GM12878 (cell line): Measurements from ENCODE around the gene ASTL. TPM values are rescaled to one million over a fixed set of nuclear protein-coding genes. Genes with fewer than 3 reads are reported as not detected.

ENCODE experiments used
- ATAC-seq: fragments of 200-7000 bp; cut with Tn5 transposase; 3 replicates; pipeline ENCODE4 v1.9.1; 2020; ENCODE audit warnings: mild to moderate bottlenecking, moderate library complexity
- BruUV-seq: library from RNA; stranded (reverse); fragments of 400-500 nt; replicated peaks from 2 replicates; lab custom pipeline; 2021; lab: Mats Ljungman, UMichigan
- CTCF ChIA-PET: fragments of 300-600 bp; sonication (Branson Sonifier 250); formaldehyde crosslinking; extraction: SDS; loops from one replicate; lab custom pipeline; 2021; ENCODE audit warnings: inconsistent platforms; lab: Yijun Ruan, JAX
- POLR2A ChIA-PET: fragments of 350-600 bp; formaldehyde crosslinking; extraction: SDS; loops from one replicate; lab custom pipeline; 2021; ENCODE audit warnings: inconsistent platforms; lab: Charles Lee
- RAD21 ChIA-PET: fragments of 300-600 bp; sonication (Branson Sonifier 250); formaldehyde crosslinking; loops from one replicate; lab custom pipeline; 2023; ENCODE audit warnings: antibody characterized with exemption; ENCODE audit not compliant: unreplicated experiment; lab: Charles Lee
- SMC1A ChIA-PET: fragments of 300-600 bp; sonication (Branson Sonifier 250); formaldehyde crosslinking; loops from one replicate; lab custom pipeline; 2023; ENCODE audit not compliant: unreplicated experiment, uncharacterized antibody; lab: Charles Lee
- DNase-seq: peaks from one replicate; pipeline ENCODE4 v3.0.0-alpha.2; 2011; ENCODE audit warnings: low read depth, low spot score
- FAIRE-seq: peaks from 3 replicates; lab custom pipeline; 2011; peaks lifted over from hg19 to GRCh38; lab: Jason Lieb, UNC
- H2AFZ ChIP-seq: 2 replicates; pipeline ENCODE4 v1.6.0; 2011; ENCODE audit warnings: low read depth, low read length, control low read depth; ENCODE audit not compliant: control insufficient read depth
- H3K27ac ChIP-seq: 2 replicates; pipeline ENCODE4 v1.5.1; 2011; ENCODE audit warnings: control low read depth; ENCODE audit not compliant: control insufficient read depth, insufficient read depth
- H3K27me3 ChIP-seq, 2 experiments: replicated peaks in 1 of 2; 2 replicates each; pipeline versions ENCODE4 v1.6.0 to v1.6.1; 2011; ENCODE audit warnings: low read length in 1 of 2; ENCODE audit not compliant: control insufficient read depth in 2 of 2, insufficient read depth in 2 of 2
- H3K36me3 ChIP-seq, 2 experiments: 2 replicates each; pipeline ENCODE4 v1.5.1; 2011; ENCODE audit warnings: low read length in 1 of 2; ENCODE audit not compliant: control insufficient read depth in 2 of 2, insufficient read depth in 2 of 2
- H3K4me1 ChIP-seq: 2 replicates; pipeline ENCODE4 v1.6.1; 2011; ENCODE audit warnings: mild to moderate bottlenecking, low read length, moderate library complexity, mixed read lengths; ENCODE audit not compliant: control insufficient read depth, insufficient read depth
- H3K4me2 ChIP-seq: 2 replicates; pipeline ENCODE4 v1.6.0; 2011; ENCODE audit warnings: control low read depth; ENCODE audit not compliant: control insufficient read depth, insufficient read depth
- H3K4me3 ChIP-seq: fragments of 200-600 bp; sonication (generic); 2 replicates; pipeline ENCODE4 v1.5.1; 2016
- H3K79me2 ChIP-seq: 2 replicates; pipeline ENCODE4 v1.6.0; 2011; ENCODE audit warnings: low read length; ENCODE audit not compliant: control insufficient read depth, insufficient read depth
- H3K9ac ChIP-seq: 2 replicates; pipeline ENCODE4 v1.8.0; 2011; ENCODE audit warnings: low read length, control low read depth, mixed read lengths; ENCODE audit not compliant: control insufficient read depth, insufficient read depth
- H3K9me3 ChIP-seq: replicated peaks from 3 replicates; pipeline ENCODE4 v1.5.1; 2011; ENCODE audit warnings: mild to moderate bottlenecking, low read length; ENCODE audit not compliant: control insufficient read depth, insufficient read depth
- H4K20me1 ChIP-seq: 2 replicates; pipeline ENCODE4 v1.6.0; 2011; ENCODE audit not compliant: control insufficient read depth, insufficient read depth
- ATF3 ChIP-seq: IDR thresholded peaks from 2 replicates; pipeline ENCODE4 v1.6.1; 2011; ENCODE audit warnings: low read depth, mild to moderate bottlenecking, low read length, moderate library complexity, borderline replicate concordance; ENCODE audit errors: extremely low read depth
- BRCA1 ChIP-seq: IDR thresholded peaks from 2 replicates; pipeline ENCODE4 v1.6.1; 2011; ENCODE audit warnings: low read depth, low read length, improper control_type of control experiment
- CREB1 ChIP-seq: IDR thresholded peaks from 2 replicates; pipeline ENCODE4 v1.6.1; 2012; ENCODE audit warnings: low read depth, mild to moderate bottlenecking, inconsistent platforms
- FOS ChIP-seq: IDR thresholded peaks from 3 replicates; pipeline ENCODE4 v1.6.1; 2011; ENCODE audit warnings: borderline replicate concordance; ENCODE audit not compliant: insufficient read length; ENCODE audit errors: extremely low read depth
- IRF5 ChIP-seq: fragments of 450-650 bp; IDR thresholded peaks from 2 replicates; pipeline ENCODE4 v1.6.1; 2017; ENCODE audit warnings: borderline replicate concordance
- PBX3 ChIP-seq: IDR thresholded peaks from 2 replicates; pipeline ENCODE4 v1.6.1; 2011; ENCODE audit warnings: mild to moderate bottlenecking, low read depth, low read length, moderate library complexity; ENCODE audit not compliant: insufficient replicate concordance
- PKNOX1 ChIP-seq: fragments of 450-650 bp; IDR thresholded peaks from 2 replicates; pipeline ENCODE4 v1.6.1; 2016; ENCODE audit warnings: mild to moderate bottlenecking
- POLR2AphosphoS5 ChIP-seq: IDR thresholded peaks from 2 replicates; pipeline ENCODE4 v1.6.1; 2011; ENCODE audit warnings: mild to moderate bottlenecking, low read length, inconsistent platforms
- SMARCA5 ChIP-seq: fragments of 450-650 bp; IDR thresholded peaks from 2 replicates; pipeline ENCODE4 v1.6.1; 2017; ENCODE audit warnings: mild to moderate bottlenecking
- WGBS: methylation state at CpG from one replicate; pipeline ENCODE4 v1.1.6; 2016; ENCODE audit warnings: low lambda C conversion rate; ENCODE audit not compliant: insufficient replicate concordance, insufficient coverage; ENCODE audit errors: missing lambda C conversion rate; 5-methylcytosine and 5-hydroxymethylcytosine counted together
- in situ Hi-C: fragments of 300-500 bp; cut with MboI; formaldehyde crosslinking; loops from 9 replicates; pipeline ENCODE4 v1.14.3; 2018; ENCODE audit warnings: mixed read lengths
- intact Hi-C: fragments of 100-400 bp; cut with micrococcal nuclease; formaldehyde crosslinking; loops from one replicate; pipeline ENCODE4 v1.14.2; 2022; ENCODE audit not compliant: unreplicated experiment
- polyA plus RNA-seq, 11 experiments: library from polyadenylated mRNA; depleted of rRNA in 4 of 11; unstranded in 6 of 11; stranded (reverse) in 5 of 11; fragments of >200 nt; fragmentation: Nextera tagmentation in 4 of 11; fragmentation: Illumina TruSeq in 1 of 11; extraction: Ambion mirVana in 4 of 11; extraction: Trizol in 1 of 11; gene quantifications; 1 replicate in 1 of 11; 2 replicates in 10 of 11; pipeline versions ENCODE4 v1.2.1 to v1.2.3, GENCODE V29; 2011 to 2016; ENCODE audit warnings: inconsistent platforms in 2 of 11, missing spikeins in 2 of 11, low read depth in 1 of 11
- total RNA-seq, 4 experiments: library from RNA; depleted of rRNA in 3 of 4; stranded (reverse); fragments of >200 nt in 3 of 4; fragmentation: Illumina TruSeq in 1 of 4; extraction: Trizol in 1 of 4; gene quantifications; 2 replicates each; pipeline versions ENCODE4 v1.2.1 to v1.2.3, GENCODE V29; 2013 to 2021

ASTL gene
- total and polyA plus RNA-seq, 10 of the 15 experiments (the other 5 are each of a cell fraction or from before 2014, with no cell fraction given) = 0.18 to 1.0 (median 0.38) TPM; not detected in 4

GRCh38 chr2:96163415-96163767 is 25.1 kb upstream of the ASTL start:
- peak; percentile 14 for ATAC-seq
- ChIA-PET RAD21 (interaction anchor here (1.0 to 5.4 kb wide), 10 partner anchors 8 to 103 kb away, joined by 3 to 59 read pairs (median 6); partner anchors contain the start of genes ASTL and CIAO1), SMC1A (interaction anchor here (0.8 to 4.1 kb wide), 7 partner anchors 8 to 26 kb away, joined by 3 to 52 read pairs (median 9); partner anchors contain the start of gene ASTL), CTCF (interaction anchor here (1.9 to 5.5 kb wide), 3 partner anchors 11 to 24 kb away, joined by 23 to 68 read pairs (median 25); partner anchors contain the start of genes ASTL and DUSP2), POLR2A (interaction anchor here (0.6 to 6.3 kb wide), 10 partner anchors 8 to 605 kb away, joined by 3 to 80 read pairs (median 5); partner anchors contain the start of genes ASTL, DUSP2, NCAPH and STARD7)
- WGBS = 9% methylated on average over 5 of the region's 5 CpGs
- Histone ChIP-seq H3K4me1 (peaks cover 63% of the 10 kb centered on the region), H2AFZ (no peak overlapping the region; the same call in none of the 2 replicates), H3K27me3 (no peaks in the 10 kb centered on the region), H4K20me1 (no peaks in the 10 kb centered on the region), H3K79me2 (no peaks in the 10 kb centered on the region; the same call in none of the 2 replicates), H3K4me2 (peak overlapping the region; percentile 93), H3K27ac (peak overlapping the region; percentile 100), H3K9me3 (peaks cover 3% of the 10 kb centered on the region; the same call in 2 of the 3 replicates), H3K9ac (peak overlapping the region; percentile 89), H3K36me3 (no peaks in the 10 kb centered on the region), H3K4me3 (no peak overlapping the region)
- intact Hi-C loops = no loop called here
- in situ Hi-C loops = no loop called here
- TF ChIP-seq PBX3 (peak; percentile 34), SMARCA5 (peak; percentile 64; the same call in 1 of the 2 replicates), ATF3 (no peak), PKNOX1 (peak; percentile 87), FOS (no peak), BRCA1 (no peak), CREB1 (no peak), POLR2AphosphoS5 (no peak), IRF5 (no peak)
- no peak for DNase-seq
- BruUV-seq = no TSS peak
- no peak for FAIRE-seq
